Measurements from ENCODE around the gene SLC1A4.
A peak's percentile ranks its signal among the peaks of the same experiment; 100 is the strongest.

The SLC1A4 gene

GRCh38 chr2:65055422-65056214 is 66.4 kb downstream of the SLC1A4 start:
- peak; percentile 75 for DNase-seq

GRCh38 chr2:65056215-65057053 is 67.2 kb downstream of the SLC1A4 start, which contains the start of gene CEP68:
Gene CEP68, plus strand, starts transcription at chr2:65056416. Its CDS starts 13,029 bp downstream, at chr2:65069445.
- DNase-seq = peak; percentile 97

- no peak for DNase-seq
These were observed 67.8 kb downstream of the SLC1A4 start for GRCh38 chr2:65057054-65057375.

DNA sequence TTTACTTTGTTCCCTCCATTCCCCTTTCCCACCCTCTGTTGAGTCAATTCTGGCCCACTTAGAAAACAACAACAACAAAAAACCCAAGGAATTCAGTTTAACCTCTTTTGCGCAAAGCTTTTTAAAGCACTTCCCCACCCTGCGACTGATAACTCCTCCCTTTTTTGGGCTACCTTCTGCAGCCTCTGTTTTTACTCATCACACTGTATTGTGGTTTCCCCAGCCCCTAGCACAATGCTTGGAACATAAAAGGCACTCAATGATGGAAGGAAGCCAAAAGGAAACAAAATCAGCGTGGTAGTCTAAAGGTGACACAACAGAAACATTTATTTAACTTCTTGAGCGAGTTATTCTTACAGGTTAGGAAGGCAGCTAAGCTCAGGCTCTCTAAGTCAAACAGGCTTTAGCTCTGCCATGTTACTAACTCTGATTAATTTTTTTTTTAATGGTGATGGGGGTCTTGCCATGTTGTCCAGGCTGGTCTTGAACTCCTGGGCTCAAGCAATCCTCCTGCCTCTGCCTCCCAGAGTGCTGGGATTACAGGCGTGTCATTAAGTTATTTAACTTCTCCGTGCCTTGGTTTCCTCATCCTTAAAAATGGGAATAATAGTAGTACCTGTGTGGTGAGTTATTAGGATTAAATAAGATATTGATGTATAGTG is 68.3 kb downstream of the SLC1A4 start:
- peak; percentile 73 for DNase-seq

GRCh38 chr2:65059071-65059470 is 69.9 kb downstream of the SLC1A4 start:
- no peak for DNase-seq

DNA sequence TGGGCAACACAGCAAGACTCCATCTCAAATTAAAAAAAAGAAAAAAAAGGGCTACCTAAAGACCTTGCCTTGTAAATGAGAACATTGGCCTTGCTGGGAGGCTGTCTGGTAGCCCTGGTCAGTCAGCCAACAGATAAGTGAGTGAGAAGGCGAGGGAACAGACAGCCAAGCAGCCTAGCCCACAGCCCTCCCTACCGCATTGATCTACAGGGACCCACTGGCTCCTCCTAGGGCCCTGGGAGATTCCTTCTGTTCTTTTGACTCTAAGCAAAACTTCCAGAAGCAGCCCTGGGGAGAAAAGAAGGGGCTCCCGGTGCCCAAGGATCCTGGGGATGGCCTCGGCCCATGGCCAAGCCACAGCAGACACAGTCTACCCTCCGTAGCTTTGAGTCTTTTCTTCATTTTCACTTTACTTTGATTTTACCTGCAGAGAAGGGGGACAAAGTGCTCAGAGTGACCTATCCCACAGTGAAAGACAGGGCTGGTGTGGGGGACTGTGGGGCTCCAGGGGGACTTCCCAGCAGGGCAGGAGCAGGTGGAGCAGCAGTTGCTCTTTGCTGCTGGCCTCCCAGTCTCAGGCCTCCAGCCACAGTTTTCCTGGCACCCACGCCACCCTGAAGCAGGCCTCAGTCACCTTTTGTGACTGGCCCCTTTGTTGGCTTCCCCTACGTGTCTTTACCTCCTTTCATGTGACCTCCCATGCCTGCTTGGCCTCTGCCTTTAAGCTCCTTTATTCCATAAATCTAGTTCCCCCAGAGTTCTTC is 72.1 kb downstream of the SLC1A4 start:
- DNase-seq = no peak

DNA sequence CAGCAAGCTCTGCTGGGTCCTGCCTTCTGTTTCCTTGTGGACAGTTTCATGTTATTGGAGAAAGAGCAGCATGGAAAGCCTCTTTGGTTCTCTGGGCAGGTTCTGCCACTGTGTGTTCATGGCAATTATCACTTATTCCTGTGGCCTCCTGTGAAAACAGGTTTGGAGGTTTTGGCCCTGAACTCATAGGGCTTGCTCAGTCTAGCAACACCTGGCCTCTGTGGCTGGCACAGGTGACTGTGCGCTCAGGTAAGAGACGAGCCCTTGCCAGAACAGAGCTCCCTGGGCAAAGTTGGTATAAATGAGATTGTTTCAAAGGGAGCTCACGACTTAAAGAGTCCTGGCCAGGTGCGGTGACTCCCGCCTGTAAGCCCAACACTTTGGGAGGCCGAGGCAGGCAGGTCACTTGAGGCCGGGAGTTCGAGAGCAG is 72.7 kb downstream of the SLC1A4 start:
- no peak for DNase-seq

DNA sequence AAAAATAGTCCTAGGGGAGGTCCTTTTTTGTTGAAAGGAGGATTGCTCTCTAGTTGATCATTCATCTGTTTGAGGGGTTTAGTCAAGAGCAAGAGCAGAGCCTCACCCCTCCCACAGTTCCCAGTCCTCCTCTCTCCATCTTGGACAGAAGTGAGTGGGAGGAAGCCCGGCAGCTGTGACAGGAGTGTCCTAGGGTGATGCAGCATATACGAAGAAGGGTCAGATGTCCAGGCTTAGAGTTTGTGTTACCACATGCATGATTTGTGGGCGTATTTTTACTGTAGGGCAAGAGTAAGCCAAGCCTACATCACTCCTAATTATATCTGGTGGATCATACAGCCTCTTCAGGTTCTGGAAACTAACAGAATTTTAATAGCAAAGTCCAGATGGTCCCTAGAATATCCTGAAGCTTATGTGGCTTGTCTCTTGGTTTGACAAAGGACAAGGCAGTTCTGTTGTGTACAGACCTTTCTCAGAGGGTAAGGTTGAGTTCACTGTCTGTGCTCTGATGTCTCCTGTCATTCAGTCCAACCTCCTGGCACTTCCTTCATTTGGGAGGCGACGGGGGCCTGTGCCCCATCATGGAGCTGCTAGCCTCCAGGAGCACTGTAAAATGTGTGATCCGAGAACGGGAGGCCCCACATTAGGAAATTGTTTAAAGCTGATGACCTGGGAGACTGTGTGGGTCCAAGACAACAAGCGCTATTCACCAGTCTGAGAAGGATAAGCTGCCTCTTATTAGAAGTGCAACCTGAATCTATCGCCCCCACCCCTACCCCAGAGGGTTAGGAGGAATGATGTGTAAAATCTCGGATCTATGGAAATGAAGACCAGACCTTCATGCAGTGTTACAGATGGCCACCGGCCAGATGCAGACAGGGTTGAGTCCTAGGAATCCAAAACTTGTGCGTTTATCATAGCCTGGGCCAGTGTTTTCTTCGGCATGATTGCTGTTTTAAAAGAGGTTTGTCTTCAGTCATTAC is 73.9 kb downstream of the SLC1A4 start:
- no peak for DNase-seq

DNA sequence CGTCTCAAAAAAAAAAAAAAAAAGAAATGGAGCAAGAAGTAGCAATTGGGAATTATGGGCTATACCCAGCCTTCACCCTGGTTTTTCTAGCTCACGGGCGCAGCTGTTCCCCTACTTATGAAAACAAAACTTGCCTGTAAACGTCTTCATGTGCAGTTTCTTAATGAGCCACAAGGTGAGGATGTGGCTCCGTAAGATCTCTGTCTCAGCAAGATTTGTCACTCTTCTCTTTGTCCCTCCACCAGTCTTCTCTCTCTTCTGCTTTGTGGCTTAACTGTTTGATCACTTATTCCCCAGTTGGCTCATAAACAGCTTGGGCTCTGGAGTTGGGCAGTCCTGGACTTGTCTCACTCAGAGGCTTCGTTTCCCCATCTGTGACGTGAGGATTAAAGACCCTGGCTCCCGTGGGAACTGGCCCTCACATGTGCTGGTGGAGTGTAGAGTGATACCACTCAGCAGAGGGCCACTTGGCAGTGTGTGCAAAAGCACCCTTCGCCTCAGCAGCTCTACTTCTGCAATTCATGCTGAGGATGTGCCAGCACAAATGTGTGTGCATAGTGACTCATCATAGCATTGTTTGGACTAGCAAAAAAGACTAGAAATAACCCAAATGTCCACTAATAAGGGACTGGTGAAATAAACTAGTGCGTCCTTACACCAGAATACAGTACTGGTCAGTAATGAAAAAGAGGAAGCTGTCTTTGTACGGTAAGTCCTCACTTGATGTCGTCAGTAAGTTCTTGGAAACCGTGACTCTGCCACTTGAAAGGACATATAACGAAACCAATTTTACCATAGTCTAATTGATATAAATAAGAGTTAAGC is 75.7 kb downstream of the SLC1A4 start:
- peak; percentile 52 for DNase-seq

DNA sequence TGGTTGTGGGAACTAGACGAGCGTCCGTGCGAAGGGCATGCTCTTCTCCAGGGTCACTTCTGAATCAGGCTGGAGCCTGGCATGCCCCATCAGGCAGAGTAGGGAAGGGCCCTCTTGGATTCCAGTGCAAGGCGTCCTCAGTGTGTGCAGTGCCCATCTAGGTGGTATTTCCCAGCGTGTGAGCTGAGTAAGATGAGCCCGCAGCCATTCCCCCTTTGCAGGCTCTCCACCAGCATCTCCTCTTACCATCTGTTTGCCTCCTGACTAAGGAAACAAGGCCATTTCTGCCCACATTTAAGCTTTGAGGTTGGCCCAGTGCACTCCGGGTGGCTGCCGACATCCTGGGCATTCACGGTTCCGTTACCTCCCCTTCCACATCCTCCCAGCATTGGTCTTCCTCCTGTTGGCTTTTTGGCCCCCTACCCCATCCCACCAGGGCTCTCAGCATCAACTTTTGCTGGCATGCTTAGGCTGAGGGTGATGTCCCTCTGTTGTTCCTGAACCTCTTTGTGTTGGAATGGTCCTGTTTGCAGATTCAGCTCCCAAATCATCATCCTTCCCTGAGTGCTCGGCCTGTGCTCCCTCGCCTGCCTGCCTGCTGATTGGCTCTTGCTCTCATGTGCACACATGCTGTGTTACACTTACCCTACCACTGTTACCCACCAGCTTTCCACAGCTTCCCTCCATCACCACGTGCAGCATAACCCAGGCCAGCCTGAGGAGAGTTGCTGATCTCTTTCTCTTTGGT is 78.8 kb downstream of the SLC1A4 start:
- DNase-seq = peak; percentile 32

DNA sequence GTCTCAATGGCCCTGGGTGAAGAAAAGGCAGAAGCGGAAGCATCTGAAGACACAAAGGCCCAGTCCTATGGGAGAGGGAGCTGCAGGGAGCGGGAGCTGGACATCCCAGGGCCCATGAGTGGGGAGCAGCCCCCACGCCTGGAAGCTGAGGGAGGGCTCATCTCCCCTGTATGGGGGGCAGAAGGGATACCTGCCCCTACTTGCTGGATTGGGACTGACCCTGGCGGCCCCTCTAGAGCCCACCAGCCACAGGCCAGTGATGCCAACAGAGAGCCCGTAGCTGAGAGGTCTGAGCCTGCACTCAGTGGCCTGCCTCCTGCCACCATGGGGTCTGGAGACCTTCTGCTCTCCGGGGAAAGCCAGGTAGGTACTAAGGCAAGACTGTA is 80.2 kb downstream of the SLC1A4 start:
- no peak for DNase-seq

DNA sequence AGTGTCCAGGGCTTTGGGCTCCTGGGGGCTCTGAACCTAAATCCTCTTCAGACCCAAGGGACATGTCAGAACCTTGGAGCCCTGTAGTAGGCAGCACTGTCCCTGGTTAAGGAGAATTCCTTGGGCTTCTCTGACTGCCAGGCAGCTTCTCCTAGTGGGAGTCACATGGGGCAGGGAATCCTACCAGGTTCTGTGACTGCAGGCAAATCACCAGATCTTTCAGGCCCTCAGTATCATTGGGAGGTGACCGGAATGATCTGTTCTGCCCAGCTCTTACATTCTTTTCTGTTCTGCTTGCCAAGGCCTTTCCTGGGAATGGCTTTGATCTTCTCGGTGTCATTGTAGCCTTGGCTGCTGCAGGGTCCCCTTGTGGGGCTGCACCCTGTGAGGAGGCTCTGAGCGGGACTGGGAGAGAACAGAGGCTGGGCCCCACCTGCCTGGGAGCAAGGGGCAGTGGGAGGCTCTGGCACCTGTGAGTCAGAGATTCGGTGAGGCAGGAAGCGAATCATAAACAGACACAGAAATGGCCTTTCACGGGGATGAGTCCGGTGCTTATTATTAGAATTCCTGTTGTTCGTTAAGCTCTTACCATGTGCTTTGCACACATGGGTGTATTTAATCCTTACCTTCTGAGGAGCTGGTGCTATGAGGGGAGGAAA is 81.1 kb downstream of the SLC1A4 start:
- no peak for DNase-seq

DNA sequence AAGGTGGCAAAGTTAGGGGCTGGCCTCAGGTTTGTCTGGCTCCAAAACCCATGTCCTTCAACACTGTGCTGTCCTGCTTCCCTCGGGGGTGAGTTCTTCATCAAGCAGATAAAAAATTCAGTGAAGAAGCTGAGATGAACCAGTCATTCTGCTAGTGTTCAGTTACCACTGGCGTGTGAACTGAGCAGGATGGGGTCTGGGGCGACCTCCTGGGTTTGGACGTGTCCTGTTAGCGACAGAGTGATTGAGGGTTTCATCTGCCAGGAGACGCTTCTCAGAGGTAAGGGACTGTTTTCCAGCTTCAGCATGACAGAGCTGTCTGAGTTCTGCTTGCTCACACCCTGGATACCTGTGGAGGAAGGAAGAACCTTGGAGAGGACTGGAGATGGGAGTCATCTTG is 81.7 kb downstream of the SLC1A4 start:
- no peak for DNase-seq

DNA sequence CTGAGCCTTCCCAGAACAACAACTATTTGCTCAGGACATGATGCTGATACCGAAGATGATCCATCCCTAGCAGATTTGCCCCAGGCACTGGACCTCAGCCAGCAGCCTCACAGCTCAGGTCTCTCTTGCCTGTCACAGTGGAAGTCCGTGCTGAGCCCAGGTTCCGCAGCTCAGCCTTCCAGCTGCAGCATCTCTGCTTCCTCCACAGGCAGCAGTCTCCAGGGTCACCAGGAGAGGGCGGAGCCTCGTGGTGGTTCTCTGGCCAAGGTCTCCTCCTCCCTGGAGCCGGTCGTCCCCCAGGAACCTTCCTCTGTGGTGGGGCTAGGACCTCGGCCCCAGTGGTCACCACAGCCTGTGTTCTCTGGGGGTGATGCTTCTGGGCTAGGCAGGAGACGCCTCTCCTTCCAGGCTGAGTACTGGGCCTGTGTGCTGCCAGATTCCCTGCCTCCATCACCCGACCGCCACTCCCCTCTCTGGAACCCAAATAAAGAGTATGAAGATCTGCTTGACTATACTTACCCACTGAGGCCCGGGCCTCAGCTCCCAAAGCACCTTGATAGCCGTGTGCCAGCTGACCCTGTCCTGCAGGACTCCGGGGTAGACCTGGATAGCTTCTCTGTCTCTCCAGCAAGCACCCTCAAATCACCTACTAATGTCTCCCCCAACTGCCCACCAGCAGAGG is 82.4 kb downstream of the SLC1A4 start:
- no peak for DNase-seq

GRCh38 chr2:65072181-65072970 is 83.2 kb downstream of the SLC1A4 start:
- DNase-seq = no peak

All from CD4-positive, alpha-beta T cell treated with Interleukin-6 for 4 hours (primary cell).